Neural crest cell (in vitro differentiated cells): ENCODE data around the gene GPX2. TPM values are rescaled to one million over a fixed set of nuclear protein-coding genes. Genes with fewer than 3 reads are reported as not detected.

ENCODE experiments used
- DNase-seq: peaks from one replicate; pipeline ENCODE4 v3.0.0; 2021; ENCODE audit warnings: low read depth, mixed read lengths, low spot score
- H3K27ac Mint-ChIP-seq: one replicate; pipeline ENCODE4 v1.8.0; 2021; ENCODE audit warnings: mild to moderate bottlenecking, mixed read lengths; ENCODE audit not compliant: unreplicated experiment
- H3K27me3 Mint-ChIP-seq: 2 replicates; pipeline ENCODE4 v1.8.0; 2021; ENCODE audit warnings: low read depth, mild to moderate bottlenecking, mixed read lengths
- H3K36me3 Mint-ChIP-seq: 2 replicates; pipeline ENCODE4 v1.8.0; 2021; ENCODE audit warnings: low read depth, mild to moderate bottlenecking, mixed read lengths
- H3K4me1 Mint-ChIP-seq: 2 replicates; pipeline ENCODE4 v1.8.0; 2021; ENCODE audit warnings: mixed read lengths
- H3K4me3 Mint-ChIP-seq: one replicate; pipeline ENCODE4 v1.8.0; 2021; ENCODE audit warnings: mild to moderate bottlenecking, mixed read lengths
- H3K9me3 Mint-ChIP-seq: 2 replicates; pipeline ENCODE4 v1.8.0; 2021; ENCODE audit warnings: mixed read lengths
- CTCF ChIP-seq: fragments of 200-600 bp; sonication (generic); conservative IDR thresholded peaks from 2 replicates; pipeline ENCODE4 v1.5.0; 2021; ENCODE audit warnings: antibody characterized with exemption, mild to moderate bottlenecking
- total RNA-seq: library from RNA; stranded (reverse); gene quantifications from 2 replicates; pipeline ENCODE4 v1.2.1, GENCODE V29; 2021

The GPX2 gene
- total RNA-seq, 1 donor from 2014 or later = not detected

GRCh38 chr14:64950889-64951288, 8.3 kb upstream of the GPX2 start:
- no peak for TF ChIP-seq CTCF
- H3K27me3 Mint-ChIP-seq = no peaks in the 10 kb centered on the region

GRCh38 chr14:64948612-64949210, 6.2 kb upstream of the GPX2 start:
- H3K4me3 Mint-ChIP-seq = no peak overlapping the region
- H3K27ac Mint-ChIP-seq = no peak overlapping the region
- DNase-seq = no peak
- H3K36me3 Mint-ChIP-seq = peaks cover 4% of the 10 kb centered on the region
- H3K9me3 Mint-ChIP-seq = no peaks in the 10 kb centered on the region
- no peak for TF ChIP-seq CTCF
- no peaks in the 10 kb centered on the region for H3K27me3 Mint-ChIP-seq
- H3K4me1 Mint-ChIP-seq = no peaks in the 10 kb centered on the region

More at GRCh38 chr14:64950889-64951288, 8.3 kb upstream of the GPX2 start:
- H3K9me3 Mint-ChIP-seq = no peaks in the 10 kb centered on the region
- no peaks in the 10 kb centered on the region for H3K4me1 Mint-ChIP-seq
- H3K27ac Mint-ChIP-seq = peak overlapping the region; percentile 60
- DNase-seq = no peak
- H3K4me3 Mint-ChIP-seq = no peak overlapping the region
- H3K36me3 Mint-ChIP-seq = peaks cover 4% of the 10 kb centered on the region

GRCh38 chr14:64947710-64948611, 5.4 kb upstream of the GPX2 start:
- H3K27me3 Mint-ChIP-seq = no peaks in the 10 kb centered on the region
- H3K9me3 Mint-ChIP-seq = no peaks in the 10 kb centered on the region
- no peak for TF ChIP-seq CTCF
- no peaks in the 10 kb centered on the region for H3K4me1 Mint-ChIP-seq
- peaks cover 4% of the 10 kb centered on the region for H3K36me3 Mint-ChIP-seq
- peak overlapping the region; percentile 92 for H3K27ac Mint-ChIP-seq
- DNase-seq = no peak
- H3K4me3 Mint-ChIP-seq = no peak overlapping the region

- DNase-seq = no peak
- Mint-ChIP-seq H3K4me1 (no peaks in the 10 kb centered on the region), H3K9me3 (no peaks in the 10 kb centered on the region), H3K27ac (no peak overlapping the region), H3K27me3 (no peaks in the 10 kb centered on the region), H3K36me3 (peaks cover 4% of the 10 kb centered on the region), H3K4me3 (no peak overlapping the region)
- TF ChIP-seq CTCF = no peak
These were observed 3.9 kb upstream of the GPX2 start for GRCh38 chr14:64946310-64947045.

GRCh38 chr14:64945431-64946178, 3.1 kb upstream of the GPX2 start:
- H3K27ac Mint-ChIP-seq = peak overlapping the region; percentile 78
- DNase-seq = no peak

More at GRCh38 chr14:64945431-64946178, 3.1 kb upstream of the GPX2 start:
- Mint-ChIP-seq H3K4me1 (no peaks in the 10 kb centered on the region), H3K4me3 (no peak overlapping the region), H3K36me3 (peaks cover 4% of the 10 kb centered on the region), H3K9me3 (no peaks in the 10 kb centered on the region), H3K27me3 (no peaks in the 10 kb centered on the region)
- TF ChIP-seq CTCF = no peak
